PC-9 (cell line): ENCODE results near the gene IL3RA.

Source experiments
- CTCF ChIP-seq: fragments of 200-600 bp; sonication (generic); conservative IDR thresholded peaks from 2 replicates; pipeline ENCODE4 v1.6.1; 2017; ENCODE audit warnings: mixed run types, antibody characterized with exemption, mild to moderate bottlenecking, moderate library complexity
- EZH2 ChIP-seq: fragments of 200-600 bp; sonication (generic); IDR thresholded peaks from 2 replicates; pipeline ENCODE4 v1.8.0; 2017; ENCODE audit warnings: antibody characterized with exemption, low read depth

- TF ChIP-seq CTCF (no peak), EZH2 (no peak)
Measured at GRCh38 chrX:1419545-1420355, 83.2 kb downstream of the IL3RA start.
